H7 (cell line): ENCODE results near the gene TPRN. TPM values are rescaled to one million over a fixed set of nuclear protein-coding genes. Genes with fewer than 3 reads are reported as not detected.

ENCODE experiments used
- DNase-seq: peaks from one replicate; pipeline ENCODE4 v3.0.0; 2012
- H3K27me3 ChIP-seq: 2 replicates; pipeline ENCODE4 v1.6.0; 2011; ENCODE audit warnings: mild to moderate bottlenecking, low read length; ENCODE audit not compliant: control insufficient read depth, insufficient read depth
- H3K36me3 ChIP-seq: replicated peaks from 2 replicates; pipeline ENCODE4 v1.5.1; 2011; ENCODE audit warnings: low read length; ENCODE audit not compliant: control insufficient read depth, insufficient read depth
- H3K4me3 ChIP-seq: 2 replicates; pipeline ENCODE4 v1.5.1; 2011; ENCODE audit warnings: low read depth, mild to moderate bottlenecking, control low read depth, low read length, moderate library complexity; ENCODE audit not compliant: insufficient read depth
- total RNA-seq: library from RNA; depleted of rRNA; stranded (reverse); fragments of >200 nt; shearing (Covaris generic); gene quantifications from 2 replicates; pipeline ENCODE4 v1.2.3, GENCODE V29; 2014

TPRN gene
- total RNA-seq, 1 experiment from 2014 or later, result 23.3 TPM

GRCh38 chr9:137184881-137185660, 15.5 kb downstream of the TPRN start:
- Histone ChIP-seq H3K27me3 (no peaks in the 10 kb centered on the region), H3K4me3 (no peak overlapping the region), H3K36me3 (peaks cover 7% of the 10 kb centered on the region)
- no peak for DNase-seq

GRCh38 chr9:137183980-137184595, 16.5 kb downstream of the TPRN start:
- no peak overlapping the region for H3K4me3 ChIP-seq
- no peak for DNase-seq
- no peaks in the 10 kb centered on the region for H3K27me3 ChIP-seq
- peaks cover 9% of the 10 kb centered on the region for H3K36me3 ChIP-seq

- Histone ChIP-seq H3K36me3 (peaks cover 9% of the 10 kb centered on the region), H3K4me3 (no peak overlapping the region), H3K27me3 (no peaks in the 10 kb centered on the region)
- no peak for DNase-seq
Observed at GRCh38 chr9:137182836-137183235, 17.7 kb downstream of the TPRN start.

- DNase-seq, result peak; percentile 57
- Histone ChIP-seq H3K4me3 (no peak overlapping the region), H3K36me3 (peaks cover 5% of the 10 kb centered on the region)
Observed at GRCh38 chr9:137181680-137182079, 18.9 kb downstream of the TPRN start.

GRCh38 chr9:137180491-137180890, 20.1 kb downstream of the TPRN start:
- H3K36me3 ChIP-seq, result peaks cover 5% of the 10 kb centered on the region
- H3K4me3 ChIP-seq, result no peak overlapping the region
- no peak for DNase-seq
- no peaks in the 10 kb centered on the region for H3K27me3 ChIP-seq

More at GRCh38 chr9:137181680-137182079, 18.9 kb downstream of the TPRN start:
- no peaks in the 10 kb centered on the region for H3K27me3 ChIP-seq

GRCh38 chr9:137179761-137180160, 20.8 kb downstream of the TPRN start:
- no peaks in the 10 kb centered on the region for H3K27me3 ChIP-seq
- DNase-seq, result peak; percentile 60
- H3K36me3 ChIP-seq, result peaks cover 5% of the 10 kb centered on the region
- no peak overlapping the region for H3K4me3 ChIP-seq

GRCh38 chr9:137178939-137179630, 21.5 kb downstream of the TPRN start:
- Histone ChIP-seq H3K4me3 (no peak overlapping the region), H3K36me3 (peaks cover 5% of the 10 kb centered on the region), H3K27me3 (no peaks in the 10 kb centered on the region)
- DNase-seq, result peak; percentile 56

- DNase-seq, result no peak
- H3K36me3 ChIP-seq, result peaks cover 3% of the 10 kb centered on the region
- H3K4me3 ChIP-seq, result no peak overlapping the region
- no peaks in the 10 kb centered on the region for H3K27me3 ChIP-seq
Observed at GRCh38 chr9:137178201-137178938, 22.2 kb downstream of the TPRN start.

DNA sequence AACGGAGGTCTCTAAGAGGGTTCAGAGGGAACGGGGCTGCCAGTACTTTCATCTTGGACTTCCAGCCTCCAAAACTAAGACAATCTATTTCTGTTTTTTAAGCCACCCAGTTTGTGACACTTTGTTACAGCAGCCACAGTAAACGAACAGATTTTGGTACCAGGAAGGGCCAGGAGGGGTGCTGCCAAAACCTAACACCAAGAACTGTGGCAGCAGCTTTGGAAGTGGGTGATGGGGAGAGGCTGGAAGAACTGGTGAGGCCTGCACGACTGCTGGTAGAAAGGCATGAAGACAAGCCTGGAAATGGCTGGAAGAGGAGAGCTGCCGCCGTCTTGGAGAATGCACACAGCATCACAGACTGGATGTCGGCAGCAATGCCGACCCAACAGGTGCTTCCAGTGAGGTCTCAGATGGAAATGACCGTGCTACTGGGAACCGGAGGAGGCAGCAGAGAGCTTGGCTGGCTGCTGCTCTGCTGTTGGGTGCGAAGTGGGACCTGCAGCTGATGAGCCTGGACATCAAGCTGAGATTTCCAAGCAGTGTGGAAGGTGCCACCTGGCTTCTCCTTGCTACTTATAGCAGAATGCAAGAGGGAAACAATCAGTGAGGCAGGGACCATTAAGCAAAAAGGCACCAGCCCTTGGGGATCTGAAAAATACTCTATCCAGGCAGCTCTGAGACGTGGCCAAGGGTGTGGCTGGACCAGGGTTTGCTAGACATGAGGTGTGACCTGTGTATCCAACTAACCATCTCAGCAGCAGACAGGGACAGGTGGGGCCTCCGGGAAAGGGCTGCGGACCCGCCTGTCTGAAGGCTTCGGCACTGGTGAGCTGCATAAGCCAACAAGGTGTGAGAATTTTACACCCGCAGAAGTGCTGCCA, 24.0 kb downstream of the TPRN start:
- Histone ChIP-seq H3K36me3 (peaks cover 3% of the 10 kb centered on the region), H3K4me3 (no peak overlapping the region), H3K27me3 (no peaks in the 10 kb centered on the region)
- peak; percentile 93 for DNase-seq

DNA sequence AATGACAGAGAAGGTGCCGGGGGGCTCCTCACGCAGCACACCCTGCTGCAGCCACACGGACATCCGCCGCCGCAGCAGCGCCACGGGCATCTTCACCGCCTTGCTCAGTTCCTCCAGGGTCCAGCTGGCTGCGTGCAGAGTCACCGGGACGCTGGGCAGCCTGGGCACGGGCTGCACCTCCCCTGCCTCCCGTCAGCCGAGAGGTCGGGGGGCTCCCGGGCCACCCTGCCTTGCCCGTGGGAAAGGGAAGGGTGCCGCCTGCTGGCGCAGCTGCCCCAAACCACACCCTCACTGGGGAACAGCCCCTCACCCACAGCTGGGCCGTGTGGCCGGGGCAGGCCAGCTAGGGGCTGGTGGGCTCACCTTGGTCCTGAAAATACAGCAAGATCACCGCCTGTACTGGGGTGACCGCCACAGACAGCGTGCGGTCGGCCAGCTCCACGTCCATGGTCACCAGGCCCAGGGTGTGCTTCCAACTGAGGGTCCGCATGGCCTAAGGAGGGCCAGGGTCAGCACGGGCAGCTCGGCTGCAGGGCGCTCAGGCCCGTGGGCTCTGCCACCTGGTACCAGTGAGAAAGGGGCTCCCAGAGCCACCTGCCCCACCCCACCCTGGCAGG, 25.1 kb downstream of the TPRN start:
- H3K4me3 ChIP-seq, result no peak overlapping the region
- peak; percentile 96 for DNase-seq
- peaks cover 6% of the 10 kb centered on the region for H3K27me3 ChIP-seq
- peaks cover 3% of the 10 kb centered on the region for H3K36me3 ChIP-seq

DNA sequence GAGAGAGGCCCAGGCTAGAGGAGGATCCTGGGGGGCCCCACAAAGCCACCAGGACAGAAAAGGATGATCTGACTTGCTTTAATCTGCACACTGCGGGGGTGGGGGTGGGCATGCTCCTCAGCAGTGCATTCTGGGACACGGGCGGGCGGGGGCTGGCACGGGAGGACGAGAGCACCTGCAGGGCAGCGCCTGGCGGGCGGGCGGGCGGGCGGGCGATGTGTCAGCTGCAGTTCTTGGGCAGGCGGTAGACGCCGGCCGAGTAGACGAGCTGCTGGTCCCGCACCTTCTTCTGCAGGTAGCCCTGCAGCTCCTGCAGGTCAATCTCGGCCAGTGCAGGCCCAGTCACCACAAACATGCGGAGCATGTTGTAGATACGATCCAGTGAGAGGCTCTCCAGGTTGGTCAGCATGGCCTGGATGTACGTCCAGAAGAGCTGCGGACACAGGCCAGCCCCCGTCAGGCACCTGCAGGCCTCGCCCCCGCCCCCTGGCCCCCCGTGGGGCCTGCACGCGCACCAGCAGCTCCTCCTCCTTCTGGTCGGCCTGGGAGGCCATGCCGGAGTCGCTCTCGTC, 25.7 kb downstream of the TPRN start:
- Histone ChIP-seq H3K36me3 (no peaks in the 10 kb centered on the region; the same call in 1 of the 2 replicates), H3K27me3 (peaks cover 12% of the 10 kb centered on the region), H3K4me3 (no peak overlapping the region)
- peak; percentile 93 for DNase-seq

GRCh38 chr9:137173796-137174664, 26.5 kb downstream of the TPRN start:
- peak; percentile 64 for DNase-seq
- Histone ChIP-seq H3K36me3 (no peaks in the 10 kb centered on the region), H3K4me3 (no peak overlapping the region), H3K27me3 (peaks cover 20% of the 10 kb centered on the region)
